Stimulated activated CD8-positive, alpha-beta memory T cell treated with anti-CD3 and anti-CD28 coated beads, Interleukin-12 subunit alpha, Interleukin-12 subunit beta, amount 100 ng/mL, for 24 hours (primary cell): ENCODE measurements around the gene KLKB1.
"Not testable (repeated sequence)": the region's sequence is repeated elsewhere in the genome, so short reads cannot be mapped to it uniquely, and the experiment has no call there.

Experiments
- DNase-seq: peaks from one replicate; pipeline ENCODE4 v3.0.0-alpha.2; 2020; ENCODE audit errors: extremely low read depth

KLKB1 gene

GRCh38 chr4:186226521-186227189 lies 652 bp upstream of the KLKB1 start:
- no peak for DNase-seq

GRCh38 chr4:186227744-186228513 lies 622 bp downstream of the KLKB1 start:
- no peak for DNase-seq

DNA sequence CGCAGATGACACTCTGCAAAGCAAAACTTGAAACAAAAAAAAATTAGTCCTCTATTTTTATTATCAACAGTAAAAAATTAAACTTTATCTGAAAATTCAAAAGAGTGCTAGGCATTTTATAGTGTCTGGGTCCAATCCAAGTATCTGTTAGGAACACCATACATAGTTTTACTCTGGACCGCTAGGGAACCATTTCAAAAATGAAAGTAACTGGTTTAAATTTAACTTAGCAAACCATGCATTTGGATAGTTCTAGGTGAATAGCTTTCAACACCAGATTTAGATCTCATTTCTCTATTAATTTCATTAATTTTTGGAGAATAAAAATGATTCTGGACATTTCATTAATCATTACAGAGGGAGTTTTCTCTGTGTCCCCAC lies 1.2 kb downstream of the KLKB1 start:
- DNase-seq = no peak

DNA sequence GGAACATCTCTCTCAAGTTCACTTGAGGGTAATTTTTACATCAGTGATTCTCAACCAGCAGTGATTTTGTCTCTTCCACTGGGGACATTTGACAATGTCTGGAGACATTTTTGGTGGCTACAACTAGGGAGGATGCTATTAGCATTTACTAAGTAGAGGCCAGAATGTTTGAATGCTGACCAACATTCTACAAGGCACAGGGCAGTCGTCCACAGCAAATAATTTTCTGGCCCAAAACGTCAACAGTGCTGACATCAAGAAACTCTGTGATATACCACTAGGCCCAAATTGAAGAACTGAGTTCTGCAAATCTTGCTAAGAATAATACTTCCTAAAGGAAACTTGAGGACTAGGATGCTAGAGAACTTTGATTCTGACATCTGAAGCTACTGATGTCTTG lies 7.1 kb downstream of the KLKB1 start:
- DNase-seq = no peak

GRCh38 chr4:186236126-186236525 lies 8.8 kb downstream of the KLKB1 start:
- no peak for DNase-seq

GRCh38 chr4:186240452-186240847 lies 13.1 kb downstream of the KLKB1 start:
- no peak for DNase-seq

- no peak for DNase-seq
These were observed 13.7 kb downstream of the KLKB1 start for GRCh38 chr4:186240848-186241491.

- no peak for DNase-seq
These were observed 14.3 kb downstream of the KLKB1 start for GRCh38 chr4:186241616-186242015.

DNA sequence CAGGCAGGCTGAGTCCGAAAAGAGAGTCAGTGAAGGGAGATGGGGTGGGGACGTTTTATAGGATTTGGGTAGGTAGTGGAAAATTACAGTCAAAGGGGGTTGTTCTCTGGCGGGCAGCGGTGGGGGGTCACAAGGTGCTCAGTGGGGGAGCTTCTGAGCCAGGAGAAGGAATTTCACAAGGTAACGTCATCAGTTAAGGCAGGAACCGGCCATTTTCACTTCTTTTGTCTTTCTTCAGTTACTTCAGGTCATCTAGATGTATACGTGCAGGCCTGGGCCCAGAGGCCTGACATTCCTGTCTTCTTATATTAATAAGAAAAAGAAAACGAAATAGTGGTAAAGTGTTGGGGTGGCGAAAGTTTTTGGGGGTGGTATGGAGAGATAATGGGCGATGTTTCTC lies 14.7 kb downstream of the KLKB1 start:
- not testable (repeated sequence) for DNase-seq

DNA sequence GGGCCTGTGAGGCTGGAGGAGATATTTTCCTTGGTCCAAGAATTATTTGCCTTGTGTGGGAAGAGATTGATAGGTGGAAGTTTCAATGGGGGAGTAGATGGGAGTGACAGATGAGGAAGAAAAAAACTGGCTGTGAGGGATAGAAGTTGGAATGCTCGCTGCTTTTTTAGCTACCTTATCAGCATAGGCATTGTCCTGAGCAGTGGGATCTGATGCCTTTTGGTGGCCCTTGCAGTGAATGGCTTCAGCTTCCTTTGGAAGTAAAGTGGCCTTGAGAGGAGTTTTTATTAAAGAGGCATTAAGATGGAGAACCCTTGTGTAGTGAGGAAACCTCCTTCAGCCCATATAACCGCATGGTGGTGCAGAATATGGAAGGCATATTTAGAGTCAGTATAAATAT lies 16.0 kb downstream of the KLKB1 start:
- no peak for DNase-seq

GRCh38 chr4:186244835-186245234 lies 17.5 kb downstream of the KLKB1 start:
- DNase-seq = no peak

- DNase-seq = not testable (repeated sequence)
These were observed 19.9 kb downstream of the KLKB1 start for GRCh38 chr4:186247062-186247752.

DNA sequence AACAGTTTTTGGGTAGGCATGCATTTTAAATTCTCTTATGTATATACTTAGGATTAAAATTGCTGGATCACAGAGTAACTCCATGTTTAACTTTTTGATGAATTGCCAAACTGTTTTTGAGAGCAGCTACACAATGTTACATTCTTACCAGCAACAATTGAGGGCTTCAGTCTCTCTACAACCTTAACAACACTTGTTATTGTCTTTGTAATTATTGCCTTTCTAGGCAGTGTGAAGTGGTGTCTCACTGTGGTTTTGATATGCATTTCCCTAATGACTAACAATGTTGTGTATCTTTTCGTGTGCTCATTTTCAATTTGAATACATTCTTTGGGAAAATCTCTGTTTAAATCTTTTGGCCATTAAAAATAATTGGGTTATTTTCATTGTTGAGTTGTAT lies 21.3 kb downstream of the KLKB1 start:
- DNase-seq = no peak

DNA sequence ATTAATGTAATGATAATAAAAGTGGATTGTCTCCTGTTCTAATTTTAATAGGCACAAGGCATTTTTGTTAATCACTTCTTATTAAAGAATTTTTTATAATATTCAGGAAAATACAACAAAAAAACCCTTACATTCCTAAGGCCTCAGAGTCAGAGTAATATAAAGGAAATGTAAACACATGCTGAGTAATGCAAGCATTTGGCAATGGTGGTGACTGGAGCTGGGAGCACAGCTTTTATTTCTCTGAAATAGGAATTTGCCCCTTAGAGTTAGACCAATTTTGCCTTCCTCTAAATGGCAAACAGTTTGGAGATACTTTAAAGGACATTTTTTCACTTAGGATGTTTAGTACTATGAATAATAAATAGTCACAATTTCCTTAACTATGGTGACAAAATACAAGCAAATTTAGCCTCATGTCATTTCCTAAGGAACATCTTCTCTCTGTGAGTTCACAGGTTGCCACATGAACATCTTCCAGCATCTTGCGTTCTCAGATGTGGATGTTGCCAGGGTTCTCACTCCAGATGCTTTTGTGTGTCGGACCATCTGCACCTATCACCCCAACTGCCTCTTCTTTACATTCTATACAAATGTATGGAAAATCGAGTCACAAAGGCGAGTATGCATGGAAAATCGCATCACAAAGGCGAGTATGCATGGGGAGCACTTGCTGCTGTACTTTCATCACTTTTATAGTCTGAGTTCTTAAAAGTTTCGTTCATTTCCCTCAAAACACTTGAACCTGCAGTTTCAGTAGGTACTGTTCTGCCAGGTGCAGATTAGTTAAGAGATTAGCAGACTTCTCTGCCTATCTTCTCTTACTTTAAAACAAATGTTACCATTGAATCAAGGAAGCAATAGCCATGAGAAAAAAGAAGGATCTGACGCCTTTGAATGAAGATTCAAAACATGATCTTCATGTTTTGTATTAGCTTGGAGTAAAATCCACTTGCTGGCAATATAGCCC lies 22.8 kb downstream of the KLKB1 start:
- DNase-seq = no peak

DNA sequence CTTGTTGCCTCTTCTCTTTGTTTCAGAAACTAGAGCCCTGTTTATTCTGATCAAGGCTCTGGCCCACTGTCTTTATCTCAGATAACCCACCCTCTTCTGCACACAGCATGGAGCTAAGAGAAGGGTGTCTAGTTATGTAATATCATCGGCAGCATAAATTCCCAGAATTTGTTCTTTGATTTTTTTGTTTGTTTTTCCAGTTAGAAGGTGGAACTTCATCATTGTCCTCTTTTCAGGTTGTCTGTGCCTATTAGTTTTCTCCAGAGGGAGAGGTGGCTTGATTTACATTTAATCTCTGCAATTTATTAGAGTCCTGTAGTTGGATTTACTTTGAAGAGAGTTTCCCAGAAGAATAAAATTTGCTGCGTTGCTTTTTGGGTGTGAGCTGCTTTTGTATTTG lies 23.5 kb downstream of the KLKB1 start:
- no peak for DNase-seq

DNA sequence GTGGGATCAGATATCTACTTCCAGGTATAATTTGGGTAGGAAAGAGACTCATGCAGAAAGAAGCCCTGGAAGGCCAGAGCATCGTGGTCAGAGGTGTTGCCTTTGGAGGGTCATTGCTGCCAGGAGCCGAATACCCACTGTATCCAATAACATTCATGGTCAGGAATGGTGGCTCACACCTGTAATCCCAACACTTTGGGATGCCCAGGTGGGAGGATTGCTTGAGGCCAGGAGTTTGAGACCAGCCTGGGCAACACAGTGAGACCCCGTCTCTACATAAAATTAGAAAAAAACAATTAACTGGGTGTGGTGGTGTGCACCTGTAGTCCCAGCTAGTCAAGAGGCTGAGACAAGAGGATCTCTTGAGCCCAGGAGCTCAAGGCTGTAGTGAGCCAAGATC lies 27.8 kb downstream of the KLKB1 start:
- DNase-seq = no peak

DNA sequence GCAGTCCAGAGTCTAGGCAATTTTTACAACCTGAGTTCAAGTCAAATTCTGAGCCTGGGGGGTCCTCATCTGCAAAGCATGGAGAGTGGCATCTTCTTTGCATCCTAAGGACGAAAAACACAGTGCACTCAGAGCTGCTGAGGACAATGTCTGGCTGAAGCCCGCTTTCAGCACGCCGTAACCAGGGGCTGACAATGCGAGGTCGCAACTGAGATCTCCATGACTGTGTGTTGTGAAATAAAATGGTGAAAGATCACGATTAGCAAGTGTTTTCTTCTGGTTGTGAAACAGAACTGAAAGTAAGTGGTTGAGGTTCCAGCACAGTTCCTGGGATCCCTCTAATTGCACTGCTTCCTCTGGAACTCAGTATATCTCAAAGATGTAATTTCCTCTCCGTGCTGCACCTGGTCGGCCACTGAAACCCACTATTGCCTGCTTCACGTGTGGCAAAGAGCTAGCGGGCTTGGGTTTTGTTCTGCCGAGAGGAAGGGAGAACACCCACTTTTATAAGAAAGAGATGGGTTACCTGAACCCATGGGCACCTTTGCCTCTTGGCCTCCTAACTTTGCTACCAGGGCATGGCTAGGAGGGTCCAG lies 31.0 kb downstream of the KLKB1 start:
- no peak for DNase-seq

- no peak for DNase-seq
These were observed 32.8 kb downstream of the KLKB1 start for GRCh38 chr4:186260117-186260503.

GRCh38 chr4:186260504-186261448 lies 33.5 kb downstream of the KLKB1 start:
- no peak for DNase-seq

DNA sequence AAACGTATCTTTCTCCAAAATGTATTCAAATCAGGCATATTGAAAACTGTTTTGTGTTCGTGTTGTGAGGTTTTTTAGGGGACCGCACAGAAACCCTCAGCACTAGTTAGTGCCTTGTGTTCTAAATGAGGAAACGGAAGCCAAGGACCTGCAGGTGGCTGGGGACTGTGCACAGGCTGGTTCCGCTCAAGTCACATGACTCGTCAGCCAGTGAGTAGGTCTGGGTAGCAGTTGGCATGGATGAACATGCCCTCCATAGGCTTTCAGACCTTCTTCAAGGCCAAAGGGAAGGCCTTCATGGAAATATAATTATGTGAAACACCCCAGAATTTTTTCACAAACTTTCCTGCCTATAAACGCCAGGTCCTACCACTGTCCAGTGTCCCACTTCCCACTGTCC lies 37.4 kb downstream of the KLKB1 start:
- DNase-seq = no peak
